Measurements from ENCODE around the gene ANO3. TPM values are rescaled to one million over a fixed set of nuclear protein-coding genes. Genes with fewer than 3 reads are reported as not detected.

ANO3 gene
- total RNA-seq, 4 donors from 2014 or later, result 0.13 to 0.63 (median 0.52) TPM

- WGBS, 2 donors, result 73 to 76% methylated on average over 1 of the region's 1 CpG
- intact Hi-C loops (cut with DNase I), result no loop called here
- DNase-seq, result no peak
- H3K36me3 ChIP-seq, result no peaks in the 10 kb centered on the region
- no peaks in the 10 kb centered on the region for H3K9me3 ChIP-seq
- TF ChIP-seq CTCF (IDR thresholded peaks at IDR 0.05), result no peak
- TF ChIP-seq POLR2A (IDR thresholded peaks at IDR 0.05), result no peak
- H3K27me3 ChIP-seq, result no peaks in the 10 kb centered on the region
- H3K4me3 ChIP-seq (replicated peaks in 1 of 3), result no peak overlapping the region
- H3K27ac ChIP-seq, result no peak overlapping the region
- no peaks in the 10 kb centered on the region for H3K4me1 ChIP-seq
Observed at GRCh38 chr11:26704249-26704648, 372.3 kb downstream of the ANO3 start.

- 73 to 88% methylated on average over 1 of the region's 1 CpG for WGBS, 2 donors
- intact Hi-C loops (cut with DNase I), result no loop called here
- H3K36me3 ChIP-seq, result no peaks in the 10 kb centered on the region
- H3K27ac ChIP-seq, result no peak overlapping the region
- DNase-seq, result no peak
- H3K4me1 ChIP-seq, result no peaks in the 10 kb centered on the region
- no peaks in the 10 kb centered on the region for H3K27me3 ChIP-seq
- H3K4me3 ChIP-seq (replicated peaks in 1 of 3), result no peak overlapping the region
- TF ChIP-seq CTCF (IDR thresholded peaks at IDR 0.05) (no peak), POLR2A (IDR thresholded peaks at IDR 0.05) (no peak)
- no peaks in the 10 kb centered on the region for H3K9me3 ChIP-seq
Observed at GRCh38 chr11:26706181-26706580, 374.3 kb downstream of the ANO3 start.

DNA sequence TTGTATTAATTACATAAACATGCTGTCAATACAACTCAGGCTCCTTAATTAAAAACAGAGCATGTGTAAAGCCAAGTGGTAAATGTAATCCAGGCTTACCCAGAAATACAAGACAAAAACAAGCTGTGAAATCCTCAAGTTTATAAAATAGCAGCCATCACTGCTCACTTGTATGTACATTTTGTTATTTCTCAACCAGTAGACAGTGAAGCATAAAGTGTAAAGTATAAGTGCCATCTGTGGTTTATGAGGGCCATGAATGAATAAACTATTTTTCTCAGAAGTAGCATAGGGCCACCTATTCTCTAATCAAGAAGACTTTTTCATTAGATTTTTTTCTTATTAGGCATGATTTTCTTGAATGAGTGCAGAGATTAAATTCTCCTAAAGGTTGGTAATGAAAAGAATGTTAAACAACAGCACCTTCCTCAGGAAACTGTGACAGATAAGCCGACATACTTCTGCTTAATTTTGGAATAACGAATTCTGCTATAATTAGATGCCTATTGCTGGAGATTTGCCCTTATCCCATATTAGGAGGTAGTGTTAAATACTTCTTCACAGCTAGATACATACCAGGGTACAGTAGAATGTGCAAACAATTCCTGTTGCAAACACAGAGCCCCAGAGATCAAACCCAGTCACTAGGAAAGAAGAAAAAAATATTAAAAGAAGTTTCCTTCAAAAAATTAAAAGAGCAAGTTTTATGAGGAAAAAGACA is 377.0 kb downstream of the ANO3 start:
- no peak for DNase-seq
- TF ChIP-seq CTCF (IDR thresholded peaks at IDR 0.05), result no peak
- TF ChIP-seq POLR2A (IDR thresholded peaks at IDR 0.05), result no peak
- Histone ChIP-seq H3K9me3 (no peaks in the 10 kb centered on the region), H3K27ac (no peak overlapping the region), H3K27me3 (no peaks in the 10 kb centered on the region), H3K36me3 (no peaks in the 10 kb centered on the region), H3K4me1 (no peaks in the 10 kb centered on the region), H3K4me3 (replicated peaks in 1 of 3) (no peak overlapping the region)
- 67 to 79% methylated on average over 2 of the region's 2 CpGs for WGBS, 2 donors
- intact Hi-C loops (cut with DNase I), result no loop called here

- Histone ChIP-seq H3K4me3 (replicated peaks in 1 of 3) (no peak overlapping the region), H3K9me3 (no peaks in the 10 kb centered on the region), H3K36me3 (no peaks in the 10 kb centered on the region), H3K27ac (no peak overlapping the region), H3K27me3 (no peaks in the 10 kb centered on the region), H3K4me1 (no peaks in the 10 kb centered on the region)
- 92 to 96% methylated on average over 2 of the region's 2 CpGs for WGBS, 2 donors
- no peak for DNase-seq
- TF ChIP-seq CTCF (IDR thresholded peaks at IDR 0.05), result no peak
- intact Hi-C loops (cut with DNase I), result no loop called here
Observed at GRCh38 chr11:26710489-26710888, 378.6 kb downstream of the ANO3 start.

DNA sequence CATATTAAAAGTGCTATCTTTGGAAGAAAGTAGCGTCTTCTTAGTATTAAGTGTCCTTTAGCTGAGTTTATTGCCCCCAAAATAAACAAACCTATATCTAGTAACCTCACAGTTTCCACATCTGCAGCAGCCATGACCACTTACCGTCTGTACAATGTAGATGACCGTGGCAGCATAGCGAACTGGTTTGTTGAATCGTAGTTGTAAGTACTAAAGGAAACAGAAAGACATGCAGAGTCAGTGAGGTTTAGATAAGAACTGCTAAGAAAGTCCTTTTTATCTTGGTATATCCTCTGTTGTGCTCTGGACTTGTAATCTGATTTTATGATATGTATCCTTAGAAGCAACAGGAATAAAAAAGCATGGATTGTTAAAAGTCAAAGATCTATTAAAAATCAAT is 380.6 kb downstream of the ANO3 start:
- no peaks in the 10 kb centered on the region for H3K4me1 ChIP-seq
- H3K36me3 ChIP-seq, result no peaks in the 10 kb centered on the region
- no peak overlapping the region for H3K4me3 ChIP-seq (replicated peaks in 1 of 3)
- H3K27me3 ChIP-seq, result no peaks in the 10 kb centered on the region
- intact Hi-C loops (cut with DNase I), result no loop called here
- TF ChIP-seq CTCF (IDR thresholded peaks at IDR 0.05) (no peak), POLR2A (IDR thresholded peaks at IDR 0.05) (no peak)
- 30 to 39% methylated on average over 5 of the region's 5 CpGs for WGBS, 2 donors
- no peak overlapping the region for H3K27ac ChIP-seq
- no peak for DNase-seq
- H3K9me3 ChIP-seq, result no peaks in the 10 kb centered on the region

Other genes with a start within 250 kb of the ANO3 start
- 100 to 1,000 TPM in 3 of 4 donors, 10 to 100 TPM in 1; 90.5 to 169 (median 139) TPM for gene MUC15, start 240.1 kb downstream of the ANO3 start, total RNA-seq

Data from thyroid gland (tissue), 4 donors.